Activated T-cell treated with anti-CD3 and anti-CD28 coated beads for 4 hours (primary cell): Measurements from ENCODE around the gene RBMX2.
"Not testable (repeated sequence)": the region's sequence is repeated elsewhere in the genome, so short reads cannot be mapped to it uniquely, and the experiment has no call there.

Experiments used
- DNase-seq: peaks from one replicate; pipeline ENCODE4 v3.0.0-alpha.2; 2020

The RBMX2 gene

DNA sequence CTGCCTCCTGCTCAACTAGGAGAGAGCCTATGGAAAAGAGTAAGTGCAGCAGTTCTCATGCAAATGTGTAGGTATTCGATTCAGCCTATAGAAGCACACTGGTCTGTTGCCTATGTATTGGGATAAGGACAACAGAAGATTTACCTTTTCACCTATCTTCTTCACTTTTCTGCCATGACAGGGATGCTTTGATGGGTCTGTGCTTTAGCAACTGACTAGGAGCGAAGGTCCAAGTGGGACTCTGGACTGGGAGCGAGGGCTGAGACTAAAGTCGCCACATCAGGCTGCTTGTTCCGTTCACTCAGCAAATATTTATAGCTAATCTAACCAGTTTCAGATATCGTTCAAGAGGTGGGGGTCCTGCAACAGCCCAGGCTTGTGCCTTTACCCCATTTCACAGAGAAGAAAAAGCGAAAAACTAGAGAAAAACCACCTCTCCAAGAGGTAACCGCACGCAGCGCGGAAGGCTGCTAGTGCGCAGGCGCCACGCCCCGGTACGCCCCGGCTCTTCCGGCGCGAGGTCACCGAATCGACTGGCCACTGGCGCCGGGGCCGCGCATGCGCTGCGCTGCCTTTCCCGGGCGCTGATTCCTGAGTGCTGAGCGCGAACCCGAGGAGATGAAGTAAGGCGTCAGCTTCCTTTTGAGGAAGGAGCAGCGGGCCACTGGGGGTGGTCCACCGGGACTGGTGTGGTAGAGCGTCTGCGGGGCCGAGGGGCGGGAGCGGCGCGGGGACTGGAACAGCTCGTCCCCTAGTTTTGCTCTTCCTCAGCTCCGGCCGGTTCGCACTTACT lies at the start of gene RBMX2:
TSS of gene RBMX2 (plus strand) at position 573 of the 793 bp plus-strand sequence. CDS start at position 619, 46 bp downstream.
- peak; percentile 21 for DNase-seq

DNA sequence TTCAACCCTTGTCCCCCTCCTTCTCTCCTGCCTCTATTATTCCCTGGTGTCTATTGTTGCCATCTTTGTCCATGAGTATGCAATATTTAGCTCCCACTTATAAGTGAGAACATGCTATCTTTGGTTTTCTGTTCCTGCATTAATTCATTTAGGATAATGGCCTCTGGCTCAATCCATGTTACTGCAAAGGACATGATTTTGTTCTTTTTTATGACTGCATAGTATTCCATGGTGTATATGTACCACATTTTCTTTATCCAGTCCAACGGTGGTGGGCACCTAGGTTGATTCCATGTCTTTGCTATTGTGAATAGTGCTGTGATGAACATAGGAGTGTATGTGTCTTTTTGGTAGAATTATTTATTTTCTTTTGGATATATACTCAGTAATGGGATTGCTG lies 49.7 kb upstream of the RBMX2 start:
- not testable (repeated sequence) for DNase-seq

DNA sequence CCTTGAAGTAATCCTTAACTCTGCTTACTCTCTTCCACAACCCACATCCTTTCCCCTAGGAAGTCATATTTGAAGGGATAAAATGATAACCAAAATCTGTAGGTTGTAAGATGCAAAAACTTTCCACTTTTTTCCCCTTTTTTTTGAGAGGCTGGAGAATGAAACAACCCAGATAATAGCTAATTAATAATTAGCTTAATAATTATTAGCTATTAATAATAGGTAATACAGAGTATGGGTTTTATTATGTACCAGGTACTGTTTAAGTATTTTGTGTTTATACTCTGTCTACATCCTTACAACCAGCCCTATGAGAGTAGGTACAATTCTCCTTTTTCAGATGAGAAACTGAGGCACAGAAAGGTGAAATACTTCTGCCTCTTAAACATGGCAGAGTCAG lies 25.7 kb upstream of the RBMX2 start:
- DNase-seq = no peak

- no peak for DNase-seq
Measured at GRCh38 chrX:130378024-130378669, 23.6 kb upstream of the RBMX2 start.

GRCh38 chrX:130385520-130385919 lies 16.3 kb upstream of the RBMX2 start, which contains the start of gene GPR119:
GPR119 (minus strand) TSS chrX:130385674; CDS start chrX:130385447, 227 bp downstream.
- DNase-seq = no peak

DNA sequence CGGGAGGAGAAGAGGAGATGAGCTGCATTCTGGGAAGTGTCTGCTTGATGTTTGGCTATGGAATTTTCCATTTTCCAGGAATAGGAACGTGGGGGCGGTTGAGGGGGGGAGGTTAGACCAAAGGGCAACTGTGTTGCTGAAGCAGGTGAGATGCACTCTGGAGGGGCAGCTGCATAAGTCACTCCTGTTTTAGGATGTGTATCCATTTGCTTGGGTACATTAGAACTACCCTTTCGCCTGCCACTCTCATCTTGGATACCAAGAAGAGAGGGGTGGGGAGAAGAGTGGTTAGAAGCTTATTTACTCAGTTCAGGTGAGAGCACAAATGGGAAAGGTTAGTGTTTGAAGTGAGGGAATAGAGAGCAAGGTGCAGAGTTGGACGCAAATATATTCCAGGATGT lies 15.4 kb upstream of the RBMX2 start:
- no peak for DNase-seq

DNA sequence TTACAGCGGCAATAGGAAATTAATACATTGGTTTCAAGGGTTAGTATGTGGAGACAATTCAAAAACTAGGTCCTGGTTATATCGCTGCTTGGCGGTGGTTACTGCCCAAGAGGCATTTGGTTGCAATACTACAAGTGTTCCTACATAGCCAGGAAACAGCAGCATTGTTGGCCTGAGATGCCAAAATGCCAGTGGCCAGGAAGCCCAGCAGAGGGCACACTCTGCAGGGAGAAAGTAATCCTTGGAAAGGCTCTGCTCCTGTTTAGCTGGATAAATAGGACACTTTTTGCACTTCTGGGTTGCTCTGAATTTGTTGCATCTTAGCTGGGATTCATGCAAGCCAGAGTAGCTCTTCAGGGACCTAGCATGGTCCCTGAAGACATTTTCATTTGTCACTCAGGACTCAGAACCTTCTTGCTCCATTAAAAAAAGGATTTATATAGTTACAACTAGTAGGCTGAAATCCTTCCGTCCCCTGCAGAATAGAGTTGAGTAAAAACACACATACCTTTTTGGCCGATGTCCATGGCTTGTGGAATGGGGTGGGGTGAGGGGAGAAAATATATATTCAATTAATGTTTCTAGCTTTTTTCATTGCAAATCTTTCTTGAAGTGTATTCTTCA lies 8.2 kb upstream of the RBMX2 start:
- no peak for DNase-seq

GRCh38 chrX:130395341-130395740 lies 6.4 kb upstream of the RBMX2 start:
- no peak for DNase-seq

GRCh38 chrX:130402208-130402684 lies 459 bp downstream of the RBMX2 start:
- DNase-seq = no peak

GRCh38 chrX:130413415-130413814 lies 11.6 kb downstream of the RBMX2 start:
- DNase-seq = no peak

- no peak for DNase-seq
Measured at GRCh38 chrX:130414800-130415199, 13.0 kb downstream of the RBMX2 start.

DNA sequence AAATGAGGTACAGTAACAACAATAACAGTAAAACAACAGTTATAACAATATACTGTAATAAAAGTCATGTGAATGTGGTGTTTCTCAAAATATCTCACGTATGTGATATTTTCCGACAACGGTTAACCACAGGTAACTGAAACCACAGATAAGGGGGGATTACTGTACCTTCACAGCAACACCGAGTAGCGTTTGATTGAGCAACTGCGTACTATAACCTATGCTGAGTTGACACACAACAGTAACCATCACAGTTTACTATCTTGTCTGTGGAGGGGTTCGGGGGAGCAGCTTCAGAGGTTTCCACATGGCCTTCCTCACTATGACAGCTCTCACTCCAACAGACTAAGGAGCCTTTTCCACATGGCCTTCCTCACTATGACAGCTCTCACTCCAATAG lies 13.4 kb downstream of the RBMX2 start:
- DNase-seq = no peak

GRCh38 chrX:130416785-130417184 lies 15.0 kb downstream of the RBMX2 start:
- no peak for DNase-seq

- no peak for DNase-seq
Measured at GRCh38 chrX:130418066-130418465, 16.3 kb downstream of the RBMX2 start.

GRCh38 chrX:130418740-130419139 lies 17.0 kb downstream of the RBMX2 start:
- DNase-seq = no peak

DNA sequence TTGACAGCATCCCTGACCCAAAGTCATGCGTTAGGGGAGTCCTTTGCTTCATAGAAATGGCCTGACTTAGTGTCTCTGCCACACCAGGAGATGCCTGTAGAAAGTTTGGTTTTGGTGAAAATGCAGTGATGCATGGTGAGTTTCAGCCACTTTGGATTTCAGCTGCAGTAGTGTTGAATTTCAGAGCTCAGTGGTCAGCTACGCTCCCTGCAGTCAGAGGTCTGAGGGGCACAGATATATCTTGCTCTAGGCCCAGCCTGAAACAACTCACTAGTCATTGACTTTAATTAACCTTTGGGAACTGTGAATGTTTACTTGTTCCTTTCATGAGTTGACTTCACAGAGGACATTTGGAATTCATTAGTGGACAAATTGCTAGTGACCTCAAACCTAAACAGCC lies 17.5 kb downstream of the RBMX2 start:
- no peak for DNase-seq

- no peak for DNase-seq
Measured at GRCh38 chrX:130426531-130426930, 24.7 kb downstream of the RBMX2 start.

DNA sequence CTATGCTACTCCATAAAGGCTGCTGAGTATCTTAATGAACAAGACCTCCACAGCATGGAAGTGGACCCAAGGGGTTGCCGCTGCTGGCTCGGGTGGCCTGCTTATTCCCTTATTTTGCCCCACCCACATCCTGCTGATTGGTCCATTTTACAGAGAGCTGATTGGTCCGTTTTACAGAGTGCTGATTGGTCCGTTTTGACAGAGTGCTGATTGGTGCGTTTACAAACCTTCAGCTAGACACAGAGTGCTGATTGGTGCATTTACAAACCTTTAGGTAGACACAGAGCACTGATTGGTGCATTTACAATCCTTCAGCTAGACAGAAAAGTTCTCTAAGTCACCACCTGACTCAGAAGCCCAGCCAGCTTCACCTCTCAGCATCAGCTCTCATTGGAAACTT lies 27.4 kb downstream of the RBMX2 start:
- not testable (repeated sequence) for DNase-seq

GRCh38 chrX:130435937-130436336 lies 34.1 kb downstream of the RBMX2 start:
- no peak for DNase-seq

- not testable (repeated sequence) for DNase-seq
Measured at GRCh38 chrX:130437996-130438395, 36.2 kb downstream of the RBMX2 start.

DNA sequence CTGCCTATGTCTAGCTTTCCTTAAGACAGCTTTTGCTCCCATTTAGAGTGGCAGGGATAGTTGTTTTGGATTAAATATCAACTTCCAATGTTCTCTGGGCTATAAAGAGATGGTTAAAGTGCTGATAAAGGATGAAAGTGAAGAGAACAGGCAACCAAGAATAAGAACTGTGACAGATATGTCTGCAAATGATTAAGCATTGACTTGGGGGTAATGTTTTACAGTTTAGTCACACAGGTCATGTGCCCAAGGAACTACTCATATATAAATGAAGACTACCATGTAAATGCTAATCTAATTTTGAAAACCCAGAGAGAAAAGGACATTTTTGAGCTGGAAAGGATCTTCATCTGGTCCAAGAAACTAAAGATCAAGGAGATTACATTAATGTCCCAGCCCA lies 42.1 kb downstream of the RBMX2 start:
- no peak for DNase-seq

- no peak for DNase-seq
Measured at GRCh38 chrX:130444641-130445336, 43.0 kb downstream of the RBMX2 start.

- no peak for DNase-seq
Measured at GRCh38 chrX:130446974-130447373, 45.2 kb downstream of the RBMX2 start.
